ENCODE results near the gene ARVCF. TPM values are rescaled to one million over a fixed set of nuclear protein-coding genes. Genes with fewer than 3 reads are reported as not detected.

ARVCF gene
- total and polyA plus RNA-seq, 2 experiments from 2014 or later: 1.1 to 4.0 TPM

- WGBS, 2 experiments (ENCODE audit: low coverage in 1 of 2, low lambda C conversion rate in 2 of 2, missing lambda C conversion rate in 2 of 2): 44 to 54% methylated on average over 20 to 22 of the region's 22 CpGs
- Histone ChIP-seq H3K4me2 (ENCODE audit: unreplicated experiment) (peak overlapping the region; percentile 59), H3K27me3 (replicated peaks; ENCODE audit: insufficient read depth) (no peaks in the 10 kb centered on the region), H4K20me1 (ENCODE audit: insufficient read depth) (no peaks in the 10 kb centered on the region), H3K36me3 (ENCODE audit: low read depth) (no peaks in the 10 kb centered on the region; the same call in 1 of the 2 replicates), H3F3A (ENCODE audit: insufficient read depth) (peaks cover 18% of the 10 kb centered on the region; the same call in 1 of the 2 replicates), H3K27ac (no peak overlapping the region), H3K4me3 (no peak overlapping the region), H3K9me3 (ENCODE audit: low read depth) (no peaks in the 10 kb centered on the region), H3K4me1 (ENCODE audit: insufficient read depth) (peaks cover 25% of the 10 kb centered on the region), H3K9me2 (ENCODE audit: insufficient read depth) (no peaks in the 10 kb centered on the region), H3K9ac (no peak overlapping the region), H2AFZ (no peak overlapping the region), H3K79me2 (ENCODE audit: insufficient read depth) (no peaks in the 10 kb centered on the region)
- no peak for TF ChIP-seq EZH2phosphoT487 (IDR thresholded peaks at IDR 0.05; ENCODE audit: insufficient read depth, low read depth)
- TF ChIP-seq EZH2 (IDR thresholded peaks at IDR 0.05; ENCODE audit: insufficient read depth, poor library complexity, severe bottlenecking): no peak
- peak; percentile 90 for DNase-seq
- in situ Hi-C loops (cut with MboI): no loop called here
These were observed 54.2 kb downstream of the ARVCF start for GRCh38 chr22:19962246-19962908.

GRCh38 chr22:19961868-19962245 lies 54.8 kb downstream of the ARVCF start:
- Histone ChIP-seq H3K4me1 (ENCODE audit: insufficient read depth) (peaks cover 25% of the 10 kb centered on the region), H3K4me2 (ENCODE audit: unreplicated experiment) (no peak overlapping the region), H3K36me3 (ENCODE audit: low read depth) (no peaks in the 10 kb centered on the region), H3K9ac (no peak overlapping the region), H3K27me3 (replicated peaks; ENCODE audit: insufficient read depth) (no peaks in the 10 kb centered on the region), H3F3A (ENCODE audit: insufficient read depth) (peaks cover 18% of the 10 kb centered on the region; the same call in 1 of the 2 replicates), H3K9me2 (ENCODE audit: insufficient read depth) (no peaks in the 10 kb centered on the region), H3K9me3 (ENCODE audit: low read depth) (no peaks in the 10 kb centered on the region), H3K27ac (no peak overlapping the region), H2AFZ (no peak overlapping the region), H3K79me2 (ENCODE audit: insufficient read depth) (no peaks in the 10 kb centered on the region), H3K4me3 (no peak overlapping the region), H4K20me1 (ENCODE audit: insufficient read depth) (no peaks in the 10 kb centered on the region)
- no peak for DNase-seq
- in situ Hi-C loops (cut with MboI): no loop called here
- WGBS, 2 experiments (ENCODE audit: low coverage in 1 of 2, low lambda C conversion rate in 2 of 2, missing lambda C conversion rate in 2 of 2): 81 to 87% methylated on average over 8 of the region's 8 CpGs
- TF ChIP-seq EZH2 (IDR thresholded peaks at IDR 0.05; ENCODE audit: insufficient read depth, poor library complexity, severe bottlenecking) (no peak), EZH2phosphoT487 (IDR thresholded peaks at IDR 0.05; ENCODE audit: insufficient read depth, low read depth) (no peak)

GRCh38 chr22:19961201-19961580 lies 55.4 kb downstream of the ARVCF start:
- H2AFZ ChIP-seq: no peak overlapping the region
- H3K9me3 ChIP-seq (ENCODE audit: low read depth): no peaks in the 10 kb centered on the region
- peaks cover 25% of the 10 kb centered on the region for H3K4me1 ChIP-seq (ENCODE audit: insufficient read depth)
- no peaks in the 10 kb centered on the region for H4K20me1 ChIP-seq (ENCODE audit: insufficient read depth)
- no peaks in the 10 kb centered on the region for H3K36me3 ChIP-seq (ENCODE audit: low read depth)
- H3K9me2 ChIP-seq (ENCODE audit: insufficient read depth): no peaks in the 10 kb centered on the region
- no peak for DNase-seq
- no peak overlapping the region for H3K4me3 ChIP-seq
- WGBS, 2 experiments (ENCODE audit: low coverage in 1 of 2, low lambda C conversion rate in 2 of 2, missing lambda C conversion rate in 2 of 2): 77 to 89% methylated on average over 8 of the region's 9 CpGs
- in situ Hi-C loops (cut with MboI): no loop called here
- peaks cover 21% of the 10 kb centered on the region; the same call in 1 of the 2 replicates for H3F3A ChIP-seq (ENCODE audit: insufficient read depth)
- H3K79me2 ChIP-seq (ENCODE audit: insufficient read depth): peaks cover 5% of the 10 kb centered on the region; the same call in 1 of the 2 replicates
- no peak overlapping the region for H3K9ac ChIP-seq
- no peak overlapping the region for H3K4me2 ChIP-seq (ENCODE audit: unreplicated experiment)
- no peaks in the 10 kb centered on the region for H3K27me3 ChIP-seq (replicated peaks; ENCODE audit: insufficient read depth)
- TF ChIP-seq EZH2phosphoT487 (IDR thresholded peaks at IDR 0.05; ENCODE audit: insufficient read depth, low read depth): no peak
- no peak for TF ChIP-seq EZH2 (IDR thresholded peaks at IDR 0.05; ENCODE audit: insufficient read depth, poor library complexity, severe bottlenecking)
- H3K27ac ChIP-seq: no peak overlapping the region

- Histone ChIP-seq H4K20me1 (ENCODE audit: insufficient read depth) (no peaks in the 10 kb centered on the region), H3K36me3 (ENCODE audit: low read depth) (no peaks in the 10 kb centered on the region), H2AFZ (no peak overlapping the region), H3K4me1 (ENCODE audit: insufficient read depth) (peaks cover 25% of the 10 kb centered on the region), H3K27me3 (replicated peaks; ENCODE audit: insufficient read depth) (no peaks in the 10 kb centered on the region), H3K9me2 (ENCODE audit: insufficient read depth) (no peaks in the 10 kb centered on the region), H3K27ac (no peak overlapping the region), H3K4me2 (ENCODE audit: unreplicated experiment) (no peak overlapping the region), H3F3A (ENCODE audit: insufficient read depth) (peaks cover 21% of the 10 kb centered on the region; the same call in 1 of the 2 replicates), H3K9ac (no peak overlapping the region), H3K4me3 (no peak overlapping the region), H3K79me2 (ENCODE audit: insufficient read depth) (peaks cover 5% of the 10 kb centered on the region; the same call in 1 of the 2 replicates), H3K9me3 (ENCODE audit: low read depth) (no peaks in the 10 kb centered on the region)
- no peak for DNase-seq
- 95 to 96% methylated on average over 12 of the region's 12 CpGs for WGBS, 2 experiments (ENCODE audit: low coverage in 1 of 2, low lambda C conversion rate in 2 of 2, missing lambda C conversion rate in 2 of 2)
- TF ChIP-seq EZH2phosphoT487 (IDR thresholded peaks at IDR 0.05; ENCODE audit: insufficient read depth, low read depth): no peak
- TF ChIP-seq EZH2 (IDR thresholded peaks at IDR 0.05; ENCODE audit: insufficient read depth, poor library complexity, severe bottlenecking): no peak
- in situ Hi-C loops (cut with MboI): no loop called here
These were observed 56.0 kb downstream of the ARVCF start for GRCh38 chr22:19960491-19961200.
